Ishikawa (cell line): ENCODE results near the gene COPZ1.

Experiments used
- CEBPB ChIP-seq: IDR thresholded peaks from 2 replicates; pipeline ENCODE4 v1.6.1; 2012
- CREB1 ChIP-seq: IDR thresholded peaks from 2 replicates; pipeline ENCODE4 v1.6.1; 2012; ENCODE audit warnings: low read depth
- EGR1 ChIP-seq: IDR thresholded peaks from 2 replicates; pipeline ENCODE4 v1.6.1; 2012
- EP300 ChIP-seq: IDR thresholded peaks from 2 replicates; pipeline ENCODE4 v1.6.1; 2012; ENCODE audit warnings: borderline replicate concordance
- FOXM1 ChIP-seq: IDR thresholded peaks from 2 replicates; pipeline ENCODE4 v1.6.1; 2012; ENCODE audit warnings: low read depth, borderline replicate concordance
- NFIC ChIP-seq: IDR thresholded peaks from 2 replicates; pipeline ENCODE4 v1.6.1; 2012
- RAD21 ChIP-seq: IDR thresholded peaks from 2 replicates; pipeline ENCODE4 v1.6.1; 2012; ENCODE audit warnings: low read depth
- TAF1 ChIP-seq: IDR thresholded peaks from 2 replicates; pipeline ENCODE4 v1.6.1; 2012; ENCODE audit warnings: low read depth, mild to moderate bottlenecking
- TCF12 ChIP-seq: IDR thresholded peaks from 2 replicates; pipeline ENCODE4 v1.6.1; 2012; ENCODE audit warnings: low read depth
- TEAD4 ChIP-seq: IDR thresholded peaks from 2 replicates; pipeline ENCODE4 v1.6.1; 2012
- YY1 ChIP-seq: IDR thresholded peaks from 2 replicates; pipeline ENCODE4 v1.6.1; 2012; ENCODE audit warnings: low read depth
- ZBTB7A ChIP-seq: IDR thresholded peaks from 2 replicates; pipeline ENCODE4 v1.6.1; 2012; ENCODE audit warnings: low read depth
- TF ChIP-seq, protein P1 (sequence below): IDR thresholded peaks from 2 replicates; pipeline ENCODE4 v1.6.1; 2012
- TF ChIP-seq, protein P2 (sequence below): IDR thresholded peaks from 2 replicates; pipeline ENCODE4 v1.6.1; 2012
- TF ChIP-seq, protein P3 (sequence below): IDR thresholded peaks from 2 replicates; pipeline ENCODE4 v1.6.1; 2012; ENCODE audit warnings: low read depth, mild to moderate bottlenecking

COPZ1 gene, protein sequence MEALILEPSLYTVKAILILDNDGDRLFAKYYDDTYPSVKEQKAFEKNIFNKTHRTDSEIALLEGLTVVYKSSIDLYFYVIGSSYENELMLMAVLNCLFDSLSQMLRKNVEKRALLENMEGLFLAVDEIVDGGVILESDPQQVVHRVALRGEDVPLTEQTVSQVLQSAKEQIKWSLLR

DNA sequence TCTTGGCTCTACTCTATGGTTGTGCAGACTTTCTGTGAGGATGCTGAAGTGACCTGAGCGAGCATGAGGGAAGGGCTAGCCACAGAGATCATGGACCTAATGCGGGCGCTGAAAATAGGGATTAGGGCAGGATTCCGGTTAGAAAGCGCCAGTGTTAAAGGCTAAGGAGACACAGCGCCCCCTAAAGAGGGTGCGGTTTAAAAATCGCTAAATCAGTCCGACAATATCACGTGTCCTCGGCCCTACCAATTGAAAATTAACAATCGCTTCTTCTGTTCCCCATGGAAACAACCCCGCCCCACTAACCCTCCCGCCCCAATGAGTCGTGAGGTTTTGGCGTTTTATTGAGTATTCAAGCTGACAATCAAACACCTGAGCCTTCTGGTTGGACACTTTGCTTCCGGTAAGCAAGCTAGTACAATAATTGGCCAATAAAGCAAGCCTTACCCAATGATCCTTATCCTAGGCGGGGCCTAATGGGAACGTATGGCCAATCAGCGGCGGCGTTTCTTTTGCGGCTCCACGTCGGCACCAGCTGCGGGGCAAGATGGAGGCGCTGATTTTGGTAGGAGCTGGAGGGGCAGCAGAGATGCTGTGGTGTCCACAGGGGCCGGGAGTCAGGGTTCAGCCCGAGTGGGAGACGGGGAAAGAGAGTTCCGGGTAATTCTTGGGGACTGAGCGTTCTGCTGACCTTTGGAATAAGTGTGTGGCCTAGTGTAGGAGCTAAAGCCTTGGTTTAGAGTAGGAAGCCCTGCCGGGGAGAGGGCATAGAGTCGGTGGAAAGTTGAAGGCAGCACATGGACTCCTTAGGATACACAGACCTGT, at the start of gene COPZ1:
COPZ1 (plus strand) TSS at position 515 of the 825 bp plus-strand sequence; CDS start at position 548, 33 bp downstream.
- TF ChIP-seq, protein P1, sequence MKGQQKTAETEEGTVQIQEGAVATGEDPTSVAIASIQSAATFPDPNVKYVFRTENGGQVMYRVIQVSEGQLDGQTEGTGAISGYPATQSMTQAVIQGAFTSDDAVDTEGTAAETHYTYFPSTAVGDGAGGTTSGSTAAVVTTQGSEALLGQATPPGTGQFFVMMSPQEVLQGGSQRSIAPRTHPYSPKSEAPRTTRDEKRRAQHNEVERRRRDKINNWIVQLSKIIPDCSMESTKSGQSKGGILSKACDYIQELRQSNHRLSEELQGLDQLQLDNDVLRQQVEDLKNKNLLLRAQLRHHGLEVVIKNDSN: peak; percentile 96
- no peak for TF ChIP-seq TCF12
- TF ChIP-seq EGR1: no peak
- no peak for TF ChIP-seq EP300
- peak; percentile 97 for TF ChIP-seq TAF1
- no peak for TF ChIP-seq ZBTB7A
- no peak for TF ChIP-seq TEAD4
- peak; percentile 75 for TF ChIP-seq FOXM1
- no peak for TF ChIP-seq NFIC
- TF ChIP-seq YY1: peak; percentile 96
- peak; percentile 91 for TF ChIP-seq RAD21
- TF ChIP-seq, protein P2, sequence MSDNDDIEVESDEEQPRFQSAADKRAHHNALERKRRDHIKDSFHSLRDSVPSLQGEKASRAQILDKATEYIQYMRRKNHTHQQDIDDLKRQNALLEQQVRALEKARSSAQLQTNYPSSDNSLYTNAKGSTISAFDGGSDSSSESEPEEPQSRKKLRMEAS: peak; percentile 63
- peak; percentile 79; the same call in 1 of the 2 replicates for TF ChIP-seq CREB1
- TF ChIP-seq, protein P3, sequence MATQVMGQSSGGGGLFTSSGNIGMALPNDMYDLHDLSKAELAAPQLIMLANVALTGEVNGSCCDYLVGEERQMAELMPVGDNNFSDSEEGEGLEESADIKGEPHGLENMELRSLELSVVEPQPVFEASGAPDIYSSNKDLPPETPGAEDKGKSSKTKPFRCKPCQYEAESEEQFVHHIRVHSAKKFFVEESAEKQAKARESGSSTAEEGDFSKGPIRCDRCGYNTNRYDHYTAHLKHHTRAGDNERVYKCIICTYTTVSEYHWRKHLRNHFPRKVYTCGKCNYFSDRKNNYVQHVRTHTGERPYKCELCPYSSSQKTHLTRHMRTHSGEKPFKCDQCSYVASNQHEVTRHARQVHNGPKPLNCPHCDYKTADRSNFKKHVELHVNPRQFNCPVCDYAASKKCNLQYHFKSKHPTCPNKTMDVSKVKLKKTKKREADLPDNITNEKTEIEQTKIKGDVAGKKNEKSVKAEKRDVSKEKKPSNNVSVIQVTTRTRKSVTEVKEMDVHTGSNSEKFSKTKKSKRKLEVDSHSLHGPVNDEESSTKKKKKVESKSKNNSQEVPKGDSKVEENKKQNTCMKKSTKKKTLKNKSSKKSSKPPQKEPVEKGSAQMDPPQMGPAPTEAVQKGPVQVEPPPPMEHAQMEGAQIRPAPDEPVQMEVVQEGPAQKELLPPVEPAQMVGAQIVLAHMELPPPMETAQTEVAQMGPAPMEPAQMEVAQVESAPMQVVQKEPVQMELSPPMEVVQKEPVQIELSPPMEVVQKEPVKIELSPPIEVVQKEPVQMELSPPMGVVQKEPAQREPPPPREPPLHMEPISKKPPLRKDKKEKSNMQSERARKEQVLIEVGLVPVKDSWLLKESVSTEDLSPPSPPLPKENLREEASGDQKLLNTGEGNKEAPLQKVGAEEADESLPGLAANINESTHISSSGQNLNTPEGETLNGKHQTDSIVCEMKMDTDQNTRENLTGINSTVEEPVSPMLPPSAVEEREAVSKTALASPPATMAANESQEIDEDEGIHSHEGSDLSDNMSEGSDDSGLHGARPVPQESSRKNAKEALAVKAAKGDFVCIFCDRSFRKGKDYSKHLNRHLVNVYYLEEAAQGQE: no peak
- no peak for TF ChIP-seq CEBPB

DNA sequence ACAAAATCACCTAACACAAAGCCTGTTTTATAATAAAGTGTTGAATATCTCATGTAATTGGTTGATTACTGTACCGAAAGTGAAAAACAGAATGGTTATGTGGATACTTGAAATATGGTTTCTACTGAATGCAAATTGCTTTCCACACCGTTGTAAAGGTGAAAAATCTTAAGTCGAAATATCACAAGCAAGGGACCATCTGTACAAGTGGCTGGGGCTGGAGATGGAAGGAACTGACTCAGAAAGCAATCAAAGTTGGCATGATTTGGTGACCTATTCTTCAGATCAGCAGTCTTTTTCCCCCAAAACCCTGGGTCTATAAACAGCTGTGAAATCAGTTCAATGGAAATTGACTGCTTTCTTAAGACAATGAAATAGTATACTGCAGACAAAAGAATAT, 48.6 kb upstream of the COPZ1 start:
- TF ChIP-seq EGR1 (no peak), NFIC (no peak), TEAD4 (no peak), TCF12 (no peak), CEBPB (no peak), FOXM1 (no peak), ZBTB7A (no peak), YY1 (no peak), CREB1 (no peak), RAD21 (no peak), EP300 (no peak), TAF1 (no peak)
- TF ChIP-seq, protein P2: no peak
- TF ChIP-seq, protein P1: no peak
- TF ChIP-seq, protein P3: no peak

DNA sequence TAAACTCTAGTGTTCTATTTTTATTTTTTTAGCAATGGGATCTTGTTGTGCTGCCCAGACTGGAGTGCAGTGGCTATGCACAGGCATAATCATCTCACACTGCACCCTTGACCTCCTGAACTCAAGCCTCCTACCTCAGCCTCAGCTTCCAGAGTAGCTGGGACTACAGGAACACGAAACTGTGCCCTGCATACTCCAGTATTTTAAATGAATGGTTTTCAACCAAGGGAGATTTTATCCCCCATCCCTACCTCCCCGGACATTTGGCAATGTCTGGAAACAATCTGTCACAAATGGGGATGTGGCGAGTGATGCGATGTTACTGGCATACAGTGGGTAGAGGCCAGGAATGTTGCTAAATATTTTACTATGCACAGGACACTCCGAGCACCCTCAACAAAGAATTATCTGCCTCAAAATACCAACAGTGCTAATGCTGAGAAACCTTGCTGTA, 47.1 kb upstream of the COPZ1 start:
- TF ChIP-seq, protein P1: no peak

DNA sequence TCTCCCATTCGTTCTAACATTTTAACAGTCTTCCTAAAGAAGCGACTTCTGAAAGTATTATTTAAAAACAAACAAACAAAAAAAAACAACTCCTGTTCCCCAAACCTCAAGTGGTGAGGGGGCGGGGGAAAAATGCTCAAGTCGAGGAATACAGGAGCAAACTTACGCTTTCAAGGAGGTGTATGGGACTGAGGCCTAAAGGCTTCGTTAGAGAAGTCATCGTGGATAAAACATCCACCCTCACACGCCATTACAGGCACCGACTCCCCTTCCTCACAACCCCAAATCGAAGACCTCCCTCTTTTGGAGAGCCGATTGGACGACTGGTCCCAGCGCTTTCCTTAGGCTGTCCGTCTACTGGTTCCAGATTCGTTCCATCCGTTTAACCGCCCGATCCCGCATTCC, 45.7 kb upstream of the COPZ1 start:
- TF ChIP-seq YY1 (0 out of 2 replicates have a peak, but pooled peaks have one; percentile 36), FOXM1 (0 out of 2 replicates have a peak, but pooled peaks have one; percentile 32), RAD21 (no peak), ZBTB7A (peak; percentile 75; the same call in 1 of the 2 replicates)

DNA sequence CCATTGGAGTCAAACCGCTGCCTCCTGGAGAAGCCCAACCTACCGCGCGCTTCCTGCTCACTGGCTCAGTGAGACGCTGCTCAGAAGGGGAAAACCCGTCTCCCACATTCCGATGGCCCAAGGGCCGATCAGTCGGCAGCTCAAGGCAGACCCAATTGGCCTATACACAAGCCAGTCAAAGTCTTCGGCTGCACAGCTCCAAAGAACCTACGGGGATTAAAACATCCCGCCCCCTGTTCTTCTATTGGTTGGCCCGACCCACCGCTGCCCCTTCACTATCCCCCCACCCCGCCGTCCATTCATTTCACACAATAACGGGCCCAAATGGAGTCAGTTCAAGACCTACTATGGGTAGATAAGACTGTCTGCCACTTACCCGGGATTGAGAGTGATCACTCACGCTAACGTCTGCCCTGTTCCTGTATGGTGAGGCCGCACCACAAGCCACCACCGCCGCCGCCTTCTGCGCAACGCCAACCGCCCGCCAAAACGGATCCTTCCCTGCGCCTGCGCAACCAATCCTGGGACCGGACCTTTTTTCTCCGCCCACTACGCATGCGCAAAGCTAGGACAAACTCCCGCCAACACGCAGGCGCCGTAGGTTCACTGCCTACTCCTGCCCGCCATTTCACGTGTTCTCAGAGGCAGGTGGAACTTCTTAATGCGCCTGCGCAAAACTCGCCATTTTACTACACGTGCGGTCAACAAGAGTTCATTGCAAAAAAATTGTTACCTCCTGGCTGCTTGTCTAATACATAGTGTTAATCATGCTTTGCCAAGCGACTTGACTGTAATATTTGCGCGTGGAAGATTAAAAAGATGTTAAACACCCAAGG, 45.1 kb upstream of the COPZ1 start, which contains the start of gene CBX5:
CBX5 (minus strand) TSS at position 491 of the 836 bp plus-strand sequence. CDS start 22,472 bp downstream, outside the sequence.
- TF ChIP-seq, protein P1: peak; percentile 73
- TF ChIP-seq, protein P2: peak; percentile 97
- TF ChIP-seq ZBTB7A (no peak; the same call in 1 of the 2 replicates), TAF1 (peak; percentile 95), TCF12 (no peak; the same call in 1 of the 2 replicates), CREB1 (no peak), NFIC (peak; percentile 13; the same call in 1 of the 2 replicates), FOXM1 (no peak; the same call in 1 of the 2 replicates), YY1 (peak; percentile 97), EGR1 (peak; percentile 55; the same call in 1 of the 2 replicates), RAD21 (no peak), EP300 (peak; percentile 40; the same call in 1 of the 2 replicates), CEBPB (no peak; the same call in 1 of the 2 replicates), TEAD4 (peak; percentile 79)
- TF ChIP-seq, protein P3: no peak
